GM12892 (cell line): Measurements from ENCODE around the gene MMS19.
A peak's percentile ranks its signal among the peaks of the same experiment; 100 is the strongest.

Source experiments
- DNase-seq: peaks from one replicate; pipeline ENCODE4 v3.0.0; 2011; ENCODE audit not compliant: insufficient read length
- FAIRE-seq: peaks from 2 replicates; lab custom pipeline; 2011; peaks lifted over from hg19 to GRCh38; lab: Jason Lieb, UNC
- POLR2A ChIP-seq: IDR thresholded peaks from 2 replicates; pipeline ENCODE4 v1.6.1; 2011; ENCODE audit warnings: low read depth, low read length, control low read depth
- POLR2AphosphoS5 ChIP-seq: IDR thresholded peaks from 2 replicates; pipeline ENCODE4 v1.6.1; 2011; ENCODE audit warnings: low read depth, low read length, control low read depth
- TAF1 ChIP-seq: IDR thresholded peaks from 2 replicates; pipeline ENCODE4 v1.6.1; 2011; ENCODE audit warnings: low read depth, mild to moderate bottlenecking, control low read depth, low read length, borderline replicate concordance

The MMS19 gene

DNA sequence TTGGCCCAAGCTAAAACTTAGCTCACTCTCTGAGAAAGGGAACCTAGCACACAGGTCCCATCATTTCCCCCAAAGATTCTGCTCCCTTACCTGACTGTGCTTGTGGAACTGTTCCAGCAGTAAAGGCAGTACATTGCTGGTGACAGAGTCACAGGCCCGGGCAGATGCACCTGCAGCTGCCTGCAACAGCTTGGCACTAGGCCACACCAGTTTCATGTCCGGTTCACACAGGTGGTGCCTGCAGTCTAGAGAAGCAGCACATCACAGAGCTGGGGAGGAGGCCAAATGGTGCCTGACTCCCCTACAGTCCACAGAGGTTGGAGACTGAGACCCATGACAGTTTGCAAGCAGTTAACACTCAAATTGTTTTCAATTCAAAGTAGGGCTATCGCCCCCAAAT, 30.1 kb downstream of the MMS19 start:
- TF ChIP-seq TAF1 = no peak
- TF ChIP-seq POLR2AphosphoS5 = no peak
- TF ChIP-seq POLR2A = no peak
- DNase-seq = no peak
- FAIRE-seq = no peak

GRCh38 chr10:97466755-97467154, 31.5 kb downstream of the MMS19 start:
- TF ChIP-seq POLR2A (no peak), POLR2AphosphoS5 (no peak), TAF1 (no peak)
- no peak for DNase-seq
- no peak for FAIRE-seq

- TF ChIP-seq POLR2A (no peak), POLR2AphosphoS5 (no peak), TAF1 (no peak)
- DNase-seq = no peak
- FAIRE-seq = no peak
These were observed 32.2 kb downstream of the MMS19 start for GRCh38 chr10:97465982-97466381.

DNA sequence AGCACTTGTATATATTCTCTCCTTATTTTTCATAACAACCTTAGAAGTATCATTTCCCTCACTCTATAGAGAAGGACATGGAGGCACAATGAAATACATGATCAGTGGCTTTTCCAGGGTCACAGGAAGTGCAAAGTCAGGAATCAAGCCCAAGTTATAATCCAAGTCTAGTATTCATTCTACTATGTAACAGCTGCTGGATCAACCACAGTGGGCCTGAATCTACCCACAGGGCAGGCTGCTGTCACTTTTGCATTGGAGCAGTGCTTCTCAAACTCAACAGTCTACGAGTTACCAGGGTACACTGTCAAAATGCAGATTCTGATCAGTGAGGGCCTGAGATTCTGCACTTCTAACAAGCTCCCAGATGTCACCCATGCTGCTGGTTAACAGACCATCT, 34.0 kb downstream of the MMS19 start:
- DNase-seq (no peak), FAIRE-seq (no peak)
- TF ChIP-seq TAF1 (no peak), POLR2AphosphoS5 (no peak), POLR2A (no peak)

DNA sequence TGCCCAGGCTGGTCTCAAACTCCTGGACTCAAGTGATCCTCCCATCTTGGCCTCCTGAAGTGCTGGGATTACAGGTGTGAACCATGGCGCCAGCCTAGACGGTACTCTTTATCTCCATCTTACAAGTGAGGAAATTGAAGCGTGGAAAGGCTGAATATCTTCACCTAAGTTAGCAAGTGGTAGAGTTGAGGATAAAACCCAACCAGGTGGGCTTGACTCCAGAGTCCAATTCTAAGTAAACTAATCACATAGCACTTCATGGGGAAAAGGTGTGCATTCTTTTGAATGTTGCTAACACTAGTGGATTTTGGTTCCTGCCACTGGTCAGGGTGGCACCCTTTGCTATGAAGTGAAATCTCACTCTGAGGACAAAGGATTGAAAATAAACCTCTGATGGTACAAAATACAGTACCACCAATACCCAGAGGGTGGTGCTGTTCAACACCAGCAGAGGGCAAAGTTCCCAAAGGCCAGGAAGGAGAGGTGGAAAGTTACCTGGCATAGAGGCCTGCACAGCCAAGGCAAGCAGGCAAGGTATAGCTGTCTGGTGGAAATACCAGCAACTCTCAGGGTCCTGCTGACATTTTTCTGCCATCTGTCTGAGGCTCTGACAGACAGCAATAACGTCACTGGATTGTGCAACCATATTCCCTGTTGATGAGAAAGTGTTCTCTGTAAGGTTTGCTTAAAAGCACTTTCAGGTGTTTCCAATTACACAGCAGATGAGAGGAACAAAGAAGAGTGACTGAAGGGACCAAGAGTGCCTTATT, 34.7 kb downstream of the MMS19 start:
- TF ChIP-seq POLR2A (no peak), POLR2AphosphoS5 (no peak), TAF1 (no peak)
- DNase-seq = no peak
- FAIRE-seq = peak; percentile 95

- DNase-seq (no peak), FAIRE-seq (no peak)
- no peak for TF ChIP-seq POLR2A
- no peak for TF ChIP-seq POLR2AphosphoS5
- no peak for TF ChIP-seq TAF1
These were observed 35.9 kb downstream of the MMS19 start for GRCh38 chr10:97462309-97462708.

DNA sequence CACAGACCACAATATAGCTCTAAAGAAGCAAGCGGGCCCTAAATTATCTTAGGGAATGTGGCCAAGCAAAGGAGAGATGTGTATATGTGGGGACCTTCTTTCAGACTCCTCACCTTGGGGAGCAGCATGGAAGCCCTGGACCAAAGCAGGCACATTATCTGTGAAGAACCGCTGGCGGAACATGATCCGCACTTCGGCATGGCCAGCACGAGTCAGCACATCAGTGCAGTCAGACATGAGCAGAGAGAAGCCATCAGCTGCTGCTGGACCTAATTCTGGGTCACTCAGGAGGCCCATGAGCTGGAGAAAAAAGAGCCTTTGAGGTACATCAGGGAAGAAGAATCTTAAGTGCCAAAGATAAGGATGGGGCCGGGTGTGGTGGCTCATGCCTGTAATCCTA, 38.3 kb downstream of the MMS19 start:
- no peak for FAIRE-seq
- DNase-seq = no peak
- no peak for TF ChIP-seq POLR2AphosphoS5
- TF ChIP-seq TAF1 = no peak
- no peak for TF ChIP-seq POLR2A

- DNase-seq (no peak), FAIRE-seq (no peak)
- TF ChIP-seq POLR2AphosphoS5 (no peak), TAF1 (no peak), POLR2A (no peak)
These were observed 39.1 kb downstream of the MMS19 start for GRCh38 chr10:97459111-97459510.

DNA sequence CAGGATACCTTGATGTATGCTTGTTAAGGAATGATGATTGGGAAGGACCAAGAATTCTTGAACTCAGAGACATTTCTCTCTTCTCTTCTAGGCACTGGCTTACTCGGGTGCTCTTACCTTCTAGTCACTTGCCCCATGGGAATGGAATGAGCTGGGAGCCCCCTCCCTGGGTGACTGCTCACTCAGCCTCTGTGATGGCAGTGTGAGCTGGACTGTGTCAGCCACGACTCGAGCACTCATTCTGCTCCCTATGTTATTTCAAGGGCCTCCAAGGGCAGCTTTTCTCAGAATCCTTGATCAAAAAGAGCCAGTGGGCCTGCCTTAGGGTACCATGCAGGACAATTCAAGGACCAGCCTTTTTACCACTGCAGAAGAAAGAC, 41.5 kb downstream of the MMS19 start:
- no peak for DNase-seq
- no peak for TF ChIP-seq POLR2A
- TF ChIP-seq POLR2AphosphoS5 = no peak
- TF ChIP-seq TAF1 = no peak
- no peak for FAIRE-seq

GRCh38 chr10:97456034-97456685, 42.1 kb downstream of the MMS19 start:
- DNase-seq (no peak), FAIRE-seq (no peak)
- TF ChIP-seq POLR2A (no peak), POLR2AphosphoS5 (peak; percentile 0; the same call in 1 of the 2 replicates)

GRCh38 chr10:97454330-97455036, 43.7 kb downstream of the MMS19 start:
- no peak for FAIRE-seq
- no peak for DNase-seq
- TF ChIP-seq POLR2A = no peak
- TF ChIP-seq POLR2AphosphoS5 = no peak
- TF ChIP-seq TAF1 = no peak

DNA sequence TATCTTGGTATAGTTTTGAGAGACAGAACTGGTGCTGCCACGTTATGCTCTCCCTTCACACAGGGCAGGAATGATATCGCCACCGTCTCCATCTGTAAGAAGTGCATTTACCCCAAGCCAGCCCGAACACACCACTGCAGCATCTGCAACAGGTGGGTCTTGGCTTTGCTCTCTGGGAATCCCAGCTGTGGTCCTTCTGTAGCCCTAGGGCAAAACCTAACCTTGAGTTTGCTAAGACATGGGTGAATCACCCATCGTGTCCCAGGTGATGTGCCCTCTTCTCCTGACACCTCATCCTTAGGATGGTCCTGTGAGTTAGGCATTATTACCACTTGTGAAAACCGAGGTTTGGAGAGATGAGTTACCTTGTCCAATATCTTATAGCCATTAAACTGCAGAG, 45.9 kb downstream of the MMS19 start:
- DNase-seq = no peak
- TF ChIP-seq POLR2AphosphoS5 (no peak), TAF1 (no peak), POLR2A (no peak)
- no peak for FAIRE-seq

DNA sequence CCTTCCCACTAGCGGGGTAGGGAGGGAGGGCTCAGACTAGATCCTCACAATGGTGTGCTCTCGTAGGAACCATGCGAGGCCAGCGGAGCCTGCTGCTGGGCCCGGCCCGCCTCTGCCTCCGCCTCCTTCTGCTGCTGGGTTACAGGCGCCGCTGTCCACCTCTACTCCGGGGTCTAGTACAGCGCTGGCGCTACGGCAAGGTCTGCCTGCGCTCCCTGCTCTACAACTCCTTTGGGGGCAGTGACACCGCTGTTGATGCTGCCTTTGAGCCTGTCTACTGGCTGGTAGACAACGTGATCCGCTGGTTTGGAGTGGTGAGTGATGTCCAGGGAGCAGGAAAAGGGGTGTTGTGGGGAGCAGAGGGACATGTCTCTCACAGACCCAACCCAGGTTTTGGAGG, 46.6 kb downstream of the MMS19 start:
- TF ChIP-seq TAF1 (no peak), POLR2A (no peak), POLR2AphosphoS5 (no peak)
- FAIRE-seq (no peak), DNase-seq (no peak)
